ENCODE data around the gene XPO5. TPM values are rescaled to one million over a fixed set of nuclear protein-coding genes. Genes with fewer than 3 reads are reported as not detected.
"Not testable (repeated sequence)": the region's sequence is repeated elsewhere in the genome, so short reads cannot be mapped to it uniquely, and the experiment has no call there.

Gene XPO5
- total RNA-seq, 2 experiments from 2014 or later: 58.5 to 74.9 TPM

DNA sequence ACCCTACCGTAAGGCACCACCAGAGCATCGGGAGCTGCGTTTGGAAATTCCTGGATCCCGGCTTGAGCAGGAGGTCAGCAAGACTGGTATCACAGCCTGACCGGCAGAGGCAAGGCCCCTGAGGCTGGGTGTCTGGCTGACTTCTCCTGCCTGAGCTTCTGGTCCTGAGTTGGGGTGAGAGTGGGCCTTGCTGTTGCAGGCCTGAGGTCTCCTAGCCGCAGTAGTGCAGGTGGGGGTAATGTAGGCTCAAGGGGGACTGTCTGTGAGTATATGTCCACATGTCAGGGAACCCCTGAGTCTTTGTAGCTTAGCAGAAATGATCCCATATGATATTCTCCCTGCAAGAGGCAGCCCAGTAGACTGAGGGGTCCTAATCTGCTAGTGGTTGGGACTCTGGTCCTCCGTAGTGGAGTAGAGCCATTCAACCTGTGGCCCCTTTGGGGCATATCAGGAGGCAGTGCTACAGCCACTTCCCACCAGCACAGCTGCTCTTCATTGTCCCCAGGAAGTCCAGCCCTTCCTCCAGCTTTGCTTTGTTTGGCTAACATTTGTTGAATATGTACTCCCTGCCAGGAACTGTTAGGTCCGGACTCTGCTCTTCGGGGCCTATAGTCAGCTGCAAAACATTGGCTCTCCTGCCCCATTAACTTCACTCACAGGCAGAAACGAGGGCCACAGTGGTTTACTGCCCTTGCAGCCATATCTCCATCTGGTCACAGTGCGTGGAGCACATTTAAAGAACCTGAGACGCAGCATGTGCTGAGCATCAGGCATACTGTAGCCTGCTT, 76.6 kb downstream of the XPO5 start:
- H3K4me2 ChIP-seq (ENCODE audit: low read length): no peak overlapping the region
- CTCF ChIA-PET (ENCODE audit: unreplicated experiment): no interaction called here
- H4K20me1 ChIP-seq (ENCODE audit: insufficient read depth, low read length): no peaks in the 10 kb centered on the region
- H3K36me3 ChIP-seq (ENCODE audit: insufficient read depth, low read length): peaks cover 43% of the 10 kb centered on the region
- no peak overlapping the region for H3K4me3 ChIP-seq (ENCODE audit: low read depth, low read length, poor library complexity, severe bottlenecking)
- no peak overlapping the region for H3K27ac ChIP-seq (ENCODE audit: low read depth, low read length, poor library complexity, severe bottlenecking)
- no peaks in the 10 kb centered on the region for H3K9me3 ChIP-seq (ENCODE audit: low read length)
- TF ChIP-seq, protein P1, sequence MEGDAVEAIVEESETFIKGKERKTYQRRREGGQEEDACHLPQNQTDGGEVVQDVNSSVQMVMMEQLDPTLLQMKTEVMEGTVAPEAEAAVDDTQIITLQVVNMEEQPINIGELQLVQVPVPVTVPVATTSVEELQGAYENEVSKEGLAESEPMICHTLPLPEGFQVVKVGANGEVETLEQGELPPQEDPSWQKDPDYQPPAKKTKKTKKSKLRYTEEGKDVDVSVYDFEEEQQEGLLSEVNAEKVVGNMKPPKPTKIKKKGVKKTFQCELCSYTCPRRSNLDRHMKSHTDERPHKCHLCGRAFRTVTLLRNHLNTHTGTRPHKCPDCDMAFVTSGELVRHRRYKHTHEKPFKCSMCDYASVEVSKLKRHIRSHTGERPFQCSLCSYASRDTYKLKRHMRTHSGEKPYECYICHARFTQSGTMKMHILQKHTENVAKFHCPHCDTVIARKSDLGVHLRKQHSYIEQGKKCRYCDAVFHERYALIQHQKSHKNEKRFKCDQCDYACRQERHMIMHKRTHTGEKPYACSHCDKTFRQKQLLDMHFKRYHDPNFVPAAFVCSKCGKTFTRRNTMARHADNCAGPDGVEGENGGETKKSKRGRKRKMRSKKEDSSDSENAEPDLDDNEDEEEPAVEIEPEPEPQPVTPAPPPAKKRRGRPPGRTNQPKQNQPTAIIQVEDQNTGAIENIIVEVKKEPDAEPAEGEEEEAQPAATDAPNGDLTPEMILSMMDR (conservative IDR thresholded peaks at IDR 0.05; ENCODE audit: low read length): no peak
- TF ChIP-seq EZH2phosphoT487 (IDR thresholded peaks at IDR 0.05; ENCODE audit: borderline replicate concordance, low read depth, low read length): no peak
- no peaks in the 10 kb centered on the region for H3K9me2 ChIP-seq (ENCODE audit: insufficient read depth, low read length)
- no peak overlapping the region for H2AFZ ChIP-seq (ENCODE audit: low read length)
- H3K79me2 ChIP-seq (ENCODE audit: insufficient read depth, low read depth, low read length): no peaks in the 10 kb centered on the region
- intact Hi-C loops (cut with micrococcal nuclease; ENCODE audit: unreplicated experiment): no loop called here
- BruUV-seq (replicated peaks): no TSS peak
- H3K4me1 ChIP-seq (ENCODE audit: insufficient read depth, low read length, poor library complexity, severe bottlenecking): no peaks in the 10 kb centered on the region
- DNase-seq (ENCODE audit: low spot score): no peak
- POLR2A ChIA-PET: interaction anchor here (0.6 kb wide), 1 partner anchor 275 kb away, joined by 5 read pairs; no protein-coding TSS in a partner anchor

DNA sequence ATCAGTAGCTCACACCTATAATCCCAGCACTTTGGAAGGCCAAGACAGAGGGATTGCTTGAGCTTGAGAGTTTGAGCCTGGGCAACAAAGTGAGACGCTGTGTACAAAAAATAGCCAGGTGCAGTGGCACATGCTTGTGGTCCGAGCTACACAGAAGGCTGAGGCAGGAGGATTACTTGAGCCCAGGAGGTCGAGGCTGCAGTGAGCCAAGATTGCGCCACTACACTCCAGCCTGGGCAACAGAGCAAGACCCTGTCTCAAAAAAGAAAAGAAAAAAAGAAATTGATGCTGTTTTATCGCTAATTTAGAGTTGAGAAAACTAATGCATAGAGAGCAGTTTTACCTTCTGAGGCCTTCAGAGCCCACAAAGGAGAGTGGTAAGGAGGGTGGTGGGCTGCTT, 77.5 kb downstream of the XPO5 start:
- POLR2A ChIA-PET: interaction anchor here (0.7 to 0.8 kb wide), 2 partner anchors 18 to 53 kb away, joined by 3 read pairs; partner anchors contain the start of gene YIPF3
- H3K4me2 ChIP-seq (ENCODE audit: low read length); H3K9me3 ChIP-seq (ENCODE audit: low read length); H3K9me2 ChIP-seq (ENCODE audit: insufficient read depth, low read length); DNase-seq (ENCODE audit: low spot score); H2AFZ ChIP-seq (ENCODE audit: low read length); H3K4me1 ChIP-seq (ENCODE audit: insufficient read depth, low read length, poor library complexity, severe bottlenecking); H3K4me3 ChIP-seq (ENCODE audit: low read depth, low read length, poor library complexity, severe bottlenecking); BruUV-seq (replicated peaks); H4K20me1 ChIP-seq (ENCODE audit: insufficient read depth, low read length); H3K79me2 ChIP-seq (ENCODE audit: insufficient read depth, low read depth, low read length); H3K27ac ChIP-seq (ENCODE audit: low read depth, low read length, poor library complexity, severe bottlenecking); CTCF ChIA-PET (ENCODE audit: unreplicated experiment); intact Hi-C loops (cut with micrococcal nuclease; ENCODE audit: unreplicated experiment): not testable (repeated sequence)
- H3K36me3 ChIP-seq (ENCODE audit: insufficient read depth, low read length): peaks cover 37% of the 10 kb centered on the region

- Histone ChIP-seq H3K4me1 (ENCODE audit: insufficient read depth, low read length, poor library complexity, severe bottlenecking) (no peaks in the 10 kb centered on the region), H3K9me3 (ENCODE audit: low read length) (no peaks in the 10 kb centered on the region), H2AFZ (ENCODE audit: low read length) (no peak overlapping the region), H3K36me3 (ENCODE audit: insufficient read depth, low read length) (peaks cover 35% of the 10 kb centered on the region; the same call in 1 of the 2 replicates), H3K4me2 (ENCODE audit: low read length) (no peak overlapping the region), H4K20me1 (ENCODE audit: insufficient read depth, low read length) (no peaks in the 10 kb centered on the region), H3K27ac (ENCODE audit: low read depth, low read length, poor library complexity, severe bottlenecking) (no peak overlapping the region), H3K9me2 (ENCODE audit: insufficient read depth, low read length) (no peaks in the 10 kb centered on the region), H3K4me3 (ENCODE audit: low read depth, low read length, poor library complexity, severe bottlenecking) (no peak overlapping the region), H3K79me2 (ENCODE audit: insufficient read depth, low read depth, low read length) (no peaks in the 10 kb centered on the region)
- intact Hi-C loops (cut with micrococcal nuclease; ENCODE audit: unreplicated experiment): no loop called here
- TF ChIP-seq, protein P1 (conservative IDR thresholded peaks at IDR 0.05; ENCODE audit: low read length): no peak
- no peak for TF ChIP-seq EZH2phosphoT487 (IDR thresholded peaks at IDR 0.05; ENCODE audit: borderline replicate concordance, low read depth, low read length)
- no peak for DNase-seq (ENCODE audit: low spot score)
- ChIA-PET POLR2A (interaction anchor here (0.7 to 0.8 kb wide), 2 partner anchors 19 to 53 kb away, joined by 3 read pairs; partner anchors contain the start of gene YIPF3), CTCF (ENCODE audit: unreplicated experiment) (no interaction called here)
- no TSS peak for BruUV-seq (replicated peaks)
Observed at GRCh38 chr6:43497689-43498088, 78.1 kb downstream of the XPO5 start.

All from OCI-LY7 (cell line).